Measurements from ENCODE around the gene PLEKHG4B.
"Not testable (repeated sequence)": the region's sequence is repeated elsewhere in the genome, so short reads cannot be mapped to it uniquely, and the experiment has no call there.

The PLEKHG4B gene

DNA sequence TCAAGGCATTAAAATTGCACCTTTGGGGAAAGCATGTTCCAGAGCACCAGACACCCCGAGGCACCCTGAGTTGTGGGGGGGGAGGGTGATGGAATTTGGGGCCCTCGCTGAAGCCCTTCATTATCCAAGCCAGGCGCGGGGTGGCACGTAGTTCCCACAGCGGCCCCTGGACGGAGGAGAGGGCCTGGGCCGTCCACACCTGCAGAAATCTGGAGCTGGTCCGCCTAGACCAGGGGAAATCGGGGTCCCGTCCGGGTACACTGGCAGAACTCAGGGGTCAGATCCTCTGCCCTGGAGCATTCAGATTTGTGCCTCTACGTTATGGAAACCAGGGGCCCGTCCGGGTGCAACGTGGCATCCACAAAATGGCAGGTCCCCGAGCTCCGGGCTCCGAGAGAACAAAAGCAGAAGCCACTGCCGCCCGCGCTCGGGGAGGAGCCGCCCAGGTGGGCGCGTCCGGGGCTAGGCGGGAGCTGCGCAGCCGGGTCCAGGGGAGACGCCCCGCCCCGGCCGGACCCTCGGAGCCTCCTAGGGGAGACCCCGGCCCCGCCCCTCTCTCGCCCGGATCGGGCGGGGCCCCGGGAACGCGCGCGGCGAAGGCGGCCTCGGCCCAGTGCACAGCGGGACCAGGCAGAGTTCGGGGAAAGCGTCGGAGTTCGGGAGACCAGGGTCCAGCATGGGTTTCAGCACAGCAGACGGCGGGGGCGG lies at the start of gene PLEKHG4B:
Gene PLEKHG4B (plus strand): TSS at position 613 of the 708 bp plus-strand sequence. CDS start 64 bp downstream, at position 677.
- no peak for FAIRE-seq

DNA sequence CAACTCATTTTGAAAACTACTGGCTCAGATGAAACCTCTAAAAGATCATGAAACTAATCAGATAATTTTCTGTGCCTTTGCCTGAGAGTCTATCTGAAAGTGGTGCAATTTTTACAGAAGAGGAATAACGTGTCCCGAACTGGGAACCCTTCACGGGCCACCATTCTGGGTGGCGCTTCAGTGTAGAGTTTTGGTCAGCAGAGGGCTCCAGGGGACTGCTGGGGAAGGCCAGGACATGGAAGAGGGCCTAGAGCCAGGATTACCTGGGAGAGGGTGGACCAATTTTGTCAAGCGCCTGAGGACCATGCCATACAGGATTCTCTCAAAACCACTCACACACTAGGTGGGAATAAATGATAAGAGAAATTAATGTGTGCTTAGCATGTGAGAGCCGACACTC lies 49.7 kb upstream of the PLEKHG4B start:
- no peak for FAIRE-seq

DNA sequence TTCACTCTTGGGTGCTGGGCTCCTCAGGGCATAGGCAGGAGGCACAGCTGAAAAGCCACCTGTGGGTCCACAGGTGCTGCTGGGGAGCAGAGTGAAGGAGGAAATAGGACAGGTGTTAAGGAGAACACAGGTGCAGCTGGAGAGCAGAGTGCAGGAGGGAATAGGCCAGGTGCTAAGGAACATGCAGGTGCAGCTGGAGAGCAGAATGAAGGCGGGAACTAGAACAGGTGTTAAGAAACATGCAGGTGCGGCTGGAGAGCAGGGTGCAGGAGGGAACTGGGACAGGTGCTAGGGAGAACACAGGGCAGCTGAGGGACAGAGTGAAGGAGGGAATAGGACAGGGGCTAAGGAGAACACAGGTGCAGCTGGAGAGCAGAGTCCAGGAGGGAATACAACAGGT lies 43.8 kb upstream of the PLEKHG4B start:
- FAIRE-seq, result no peak

- not testable (repeated sequence) for FAIRE-seq
These were observed 42.4 kb upstream of the PLEKHG4B start for GRCh38 chr5:49530-49929.

DNA sequence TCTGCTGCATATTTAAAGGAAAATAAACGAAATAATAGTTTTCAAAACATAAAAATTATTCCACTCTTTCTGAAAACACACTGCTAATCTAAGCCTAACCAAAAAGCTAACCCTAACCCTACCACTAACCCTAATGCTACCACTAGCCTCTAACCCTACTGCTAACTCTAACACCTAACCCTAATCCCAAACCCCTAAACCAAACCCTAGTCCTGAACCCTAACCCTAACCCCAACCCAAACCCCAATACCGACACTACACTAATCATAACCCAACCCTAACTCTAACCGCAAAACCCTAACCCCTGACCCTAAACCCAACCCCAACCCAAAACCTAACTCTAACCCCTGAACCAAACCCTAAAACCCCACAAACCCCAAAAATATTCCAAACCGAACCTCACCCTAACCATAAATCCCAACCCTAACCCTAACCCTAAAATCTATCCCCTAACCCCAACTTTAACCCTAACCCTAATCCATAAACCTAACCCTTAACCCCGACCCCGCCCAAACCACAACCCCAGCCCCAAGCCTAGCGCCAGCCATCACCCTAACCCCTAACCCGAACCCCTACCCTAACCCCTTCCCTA lies 41.9 kb upstream of the PLEKHG4B start:
- no peak for FAIRE-seq

GRCh38 chr5:50724-51499 lies 41.1 kb upstream of the PLEKHG4B start:
- no peak for FAIRE-seq

GRCh38 chr5:51500-51823 lies 40.5 kb upstream of the PLEKHG4B start:
- no peak for FAIRE-seq

GRCh38 chr5:53381-54174 lies 38.4 kb upstream of the PLEKHG4B start:
- no peak for FAIRE-seq

DNA sequence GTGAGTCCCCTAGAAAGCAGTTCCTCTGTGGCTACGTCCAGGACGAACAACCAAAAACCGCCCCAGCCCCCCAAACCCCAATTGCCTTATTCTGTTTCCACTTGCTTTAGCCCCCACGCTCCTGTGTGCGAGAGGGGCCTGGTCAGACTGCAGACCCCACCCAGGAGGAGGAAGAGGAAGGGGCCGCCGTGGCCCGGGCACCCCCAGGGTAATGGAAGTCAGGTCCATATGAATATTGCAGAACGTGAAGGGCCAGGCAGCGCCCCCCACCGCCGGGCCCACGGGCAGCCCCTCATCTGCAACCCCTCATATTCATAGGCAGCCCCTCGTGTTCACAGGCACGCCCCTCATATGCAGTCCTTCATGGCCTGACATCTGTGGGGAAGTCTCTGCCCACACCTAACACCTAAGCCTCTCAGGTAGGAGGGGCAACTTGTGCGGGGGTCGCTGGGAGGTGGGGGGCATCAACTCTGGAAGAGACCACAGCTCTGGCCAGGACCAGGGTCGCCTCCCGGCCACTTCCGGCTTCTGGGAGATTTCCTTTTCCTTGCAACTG lies 37.7 kb upstream of the PLEKHG4B start:
- no peak for FAIRE-seq

GRCh38 chr5:54876-55569 lies 36.9 kb upstream of the PLEKHG4B start:
- FAIRE-seq, result no peak

DNA sequence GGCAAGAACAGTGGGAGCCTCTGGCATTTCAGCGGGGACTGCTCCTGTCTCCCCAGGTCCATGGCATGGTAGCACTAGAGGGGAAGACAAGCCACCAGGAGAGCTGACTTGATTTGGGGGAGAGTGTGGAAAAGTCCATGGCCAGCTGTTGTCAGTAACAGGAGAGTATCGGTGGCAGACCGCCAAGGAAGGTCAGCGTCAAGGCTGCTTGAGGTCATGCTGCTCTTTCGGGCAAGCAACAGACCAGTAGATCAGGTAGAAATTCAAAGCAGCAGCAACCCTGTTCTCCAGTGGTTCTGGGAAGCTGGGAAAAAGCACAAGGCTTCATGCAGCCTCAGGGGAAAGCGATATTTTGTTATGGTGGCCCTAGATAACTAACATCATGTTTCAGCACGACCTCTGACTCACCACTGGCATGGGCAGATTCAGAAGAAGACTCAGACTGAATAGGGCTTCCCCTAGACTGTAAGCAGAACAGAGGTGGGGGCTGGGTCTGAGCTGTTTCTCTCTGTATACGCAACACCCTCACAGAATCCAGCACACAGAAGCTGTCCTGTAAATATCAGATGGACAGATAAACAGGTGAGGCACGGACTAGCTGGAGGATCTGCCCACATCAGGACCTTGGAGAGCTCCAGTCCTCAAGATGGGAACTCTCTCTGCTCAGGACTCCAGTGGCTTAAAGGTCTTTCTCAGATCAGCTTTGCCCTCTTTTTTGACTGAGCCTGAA lies 35.2 kb upstream of the PLEKHG4B start:
- FAIRE-seq, result no peak

DNA sequence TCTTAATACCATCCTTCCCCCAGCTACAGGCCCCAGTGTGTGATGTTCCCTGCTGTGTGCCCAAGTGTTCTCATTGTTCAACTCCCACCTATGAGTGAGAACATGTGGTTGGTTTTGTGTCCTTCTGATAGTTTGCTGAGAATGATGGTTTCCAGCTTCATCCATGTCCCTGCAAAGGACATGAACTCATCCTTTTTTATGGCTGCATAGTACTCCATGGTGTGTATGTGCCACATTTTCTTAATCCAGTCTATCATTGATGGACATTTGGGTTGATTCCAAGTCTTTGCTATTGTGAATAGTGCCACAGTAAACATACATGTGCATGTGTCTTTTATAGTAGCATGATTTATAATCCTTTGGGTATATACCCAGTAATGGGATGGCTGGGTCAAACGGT lies 31.7 kb upstream of the PLEKHG4B start:
- FAIRE-seq, result not testable (repeated sequence)

DNA sequence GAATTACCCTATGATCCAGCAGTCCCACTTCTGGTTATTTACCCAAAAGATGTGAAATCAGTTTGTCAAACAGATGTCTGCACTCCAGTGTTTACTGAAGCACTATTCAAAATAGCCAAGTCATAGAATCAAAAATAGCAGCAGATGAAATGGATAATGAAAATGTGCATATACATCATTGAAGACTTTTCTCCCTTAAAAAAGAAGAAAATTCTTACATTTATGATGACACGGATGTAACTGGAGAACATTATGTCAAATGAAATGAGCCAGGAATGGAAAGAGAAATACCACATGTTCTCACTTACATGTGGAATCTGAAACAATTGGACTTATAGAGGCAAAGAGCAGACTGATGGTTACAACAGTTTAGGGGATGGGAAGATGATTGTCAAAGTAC lies 21.5 kb upstream of the PLEKHG4B start:
- no peak for FAIRE-seq

DNA sequence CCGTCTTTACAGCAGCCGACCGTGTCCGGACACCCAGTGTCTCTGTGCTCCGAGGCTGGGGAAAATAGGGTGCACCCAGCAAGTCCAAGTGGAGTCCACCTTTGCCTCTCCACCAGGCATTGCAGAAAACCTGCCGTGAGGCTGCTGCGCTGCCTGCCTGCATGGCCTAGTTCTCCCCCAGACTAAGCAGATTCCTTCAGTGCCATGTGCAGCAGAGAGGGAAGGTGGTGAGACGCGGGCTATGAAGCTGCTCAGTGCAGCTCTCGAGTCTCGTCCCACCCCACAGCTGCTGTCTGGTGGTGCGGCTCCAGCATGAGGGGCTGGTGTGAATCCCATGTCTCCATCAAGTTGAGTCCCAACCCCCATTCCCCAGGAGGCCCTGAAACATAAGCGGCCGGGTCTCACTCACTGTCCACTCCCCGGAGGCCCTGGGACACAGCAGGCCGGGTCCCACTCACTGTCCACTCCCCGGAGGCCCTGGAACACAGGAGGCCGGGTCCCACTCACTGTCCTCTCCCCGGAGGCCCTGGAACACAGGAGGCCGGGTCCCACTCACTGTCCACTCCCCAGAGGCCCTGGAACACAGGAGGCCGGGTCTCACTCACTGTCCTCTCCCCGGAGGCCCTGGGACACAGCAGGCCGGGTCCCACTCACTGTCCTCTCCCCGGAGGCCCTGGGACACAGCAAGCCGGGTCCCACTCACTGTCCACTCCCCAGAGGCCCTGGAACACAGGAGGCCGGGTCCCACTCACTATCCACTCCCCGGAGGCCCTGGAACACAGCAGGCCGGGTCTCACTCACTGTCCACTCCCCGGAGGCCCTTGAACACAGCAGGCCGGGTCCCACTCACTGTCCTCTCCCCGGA lies 19.4 kb upstream of the PLEKHG4B start:
- FAIRE-seq, result not testable (repeated sequence)

DNA sequence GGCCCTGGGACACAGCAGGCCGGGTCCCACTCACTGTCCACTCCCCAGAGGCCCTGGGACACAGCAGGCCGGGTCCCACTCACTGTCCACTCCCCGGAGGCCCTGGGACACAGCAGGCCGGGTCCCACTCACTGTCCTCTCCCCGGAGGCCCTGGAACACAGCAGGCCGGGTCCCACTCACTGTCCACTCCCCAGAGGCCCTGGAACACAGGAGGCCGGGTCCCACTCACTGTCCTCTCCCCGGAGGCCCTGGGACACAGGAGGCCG lies 18.9 kb upstream of the PLEKHG4B start:
- not testable (repeated sequence) for FAIRE-seq

DNA sequence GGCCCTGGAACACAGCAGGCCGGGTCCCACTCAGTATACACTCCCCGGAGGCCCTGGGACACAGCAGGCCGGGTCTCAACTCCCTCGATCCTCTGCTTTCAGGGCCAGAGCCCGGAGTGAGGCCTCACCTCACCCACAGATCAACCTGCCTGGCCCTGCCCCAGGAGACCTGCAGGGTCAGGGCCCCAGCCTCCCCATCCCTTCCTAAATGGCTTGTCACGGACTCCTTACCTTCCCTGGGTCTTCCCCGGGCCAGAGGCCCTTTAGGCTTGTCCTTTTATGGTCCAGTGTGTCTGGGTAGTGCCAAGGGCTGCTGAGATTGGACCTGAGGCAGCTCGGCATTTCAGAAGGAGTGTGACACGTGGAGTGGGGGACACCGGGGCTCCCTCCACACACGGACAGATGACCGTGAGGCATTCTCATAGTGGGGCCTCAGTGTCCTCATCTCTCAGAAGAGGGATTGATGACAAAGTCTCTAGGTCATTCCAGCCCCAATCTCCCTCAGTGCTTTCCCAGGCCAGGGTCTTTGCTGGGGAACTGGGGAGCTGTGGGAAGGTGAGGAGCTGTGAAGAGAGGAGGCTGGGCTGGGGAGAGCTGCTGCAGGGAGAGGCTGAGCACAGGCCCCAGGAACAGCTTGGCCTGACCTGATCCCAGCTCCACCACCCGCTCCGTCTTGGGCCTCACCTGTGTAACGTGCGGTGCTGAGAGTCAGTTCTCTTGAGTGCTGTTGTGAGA lies 18.0 kb upstream of the PLEKHG4B start:
- FAIRE-seq, result no peak

DNA sequence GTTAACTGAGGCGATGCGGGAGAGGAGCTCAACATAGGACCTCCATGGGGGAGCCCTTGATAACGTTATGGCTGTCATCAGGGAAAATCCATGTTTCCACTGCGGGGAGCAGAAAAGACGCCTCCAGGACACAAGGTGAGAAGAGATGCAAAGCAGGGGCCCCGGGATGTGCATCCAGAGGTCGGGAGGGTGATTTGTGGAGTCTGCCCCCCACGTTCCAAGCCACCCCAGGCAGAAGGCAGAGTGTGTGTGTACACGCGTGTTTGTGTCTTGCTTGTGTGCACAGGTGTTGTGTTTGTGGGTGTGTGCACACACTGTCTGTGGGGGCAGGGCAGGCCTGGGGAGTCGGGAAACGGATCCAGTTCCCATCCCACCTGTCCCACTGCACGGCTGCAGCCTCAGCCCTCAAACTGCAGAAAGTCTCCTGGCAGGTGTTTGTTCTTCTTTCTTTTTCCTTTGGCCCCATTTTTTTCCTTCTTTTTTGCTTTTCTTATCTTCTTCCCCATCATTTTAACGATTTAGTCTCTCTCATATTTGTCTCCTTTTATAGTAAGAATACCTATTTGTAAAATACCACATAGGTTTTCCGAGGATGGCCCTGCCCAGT lies 17.4 kb upstream of the PLEKHG4B start:
- no peak for FAIRE-seq

DNA sequence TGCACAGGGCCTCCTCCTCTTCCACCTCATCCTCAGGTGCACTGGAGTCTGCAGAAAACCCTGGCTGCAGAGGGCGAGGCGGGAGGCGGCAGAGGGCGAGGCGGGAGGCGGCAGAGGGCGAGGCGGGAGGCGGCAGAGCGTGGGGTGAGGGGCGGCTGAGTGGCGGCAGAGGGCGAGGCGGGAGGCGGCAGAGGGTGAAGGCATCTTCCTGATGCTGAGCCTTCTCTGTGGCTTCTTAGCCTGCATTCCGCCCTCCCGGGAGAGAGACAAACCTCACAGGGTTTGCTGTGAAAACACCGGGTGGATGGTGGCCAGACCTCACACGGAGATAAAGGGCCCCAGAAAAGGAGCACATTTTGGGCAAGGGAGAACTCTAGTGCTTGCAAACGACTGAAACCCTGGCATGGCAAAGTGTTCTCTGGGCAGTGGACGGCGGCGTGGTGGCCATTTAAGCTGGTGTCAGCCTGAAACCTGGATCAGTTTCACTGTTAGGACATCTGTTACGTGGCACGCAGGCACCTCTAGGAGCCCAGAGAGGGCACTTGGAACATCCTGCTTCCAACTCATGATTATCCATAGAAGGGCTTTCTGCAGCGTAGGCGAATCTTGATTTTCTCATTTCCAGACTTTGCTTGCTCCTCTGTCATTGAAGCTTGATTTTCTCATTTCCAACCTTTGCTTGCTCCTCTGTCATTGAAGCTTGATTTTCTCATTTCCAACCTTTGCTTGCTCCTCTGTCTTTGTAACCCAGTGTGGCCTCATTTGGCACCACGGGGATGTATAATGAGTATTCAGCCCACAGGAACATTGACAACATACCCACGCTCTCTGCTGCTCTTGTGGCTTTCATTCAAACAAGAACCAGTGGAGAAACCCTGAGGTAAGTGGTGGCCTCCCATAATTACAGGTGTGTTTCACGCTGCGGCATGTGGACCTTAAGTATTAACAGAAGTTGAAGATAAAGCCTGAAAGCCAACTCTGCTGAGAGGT lies 16.3 kb upstream of the PLEKHG4B start:
- FAIRE-seq, result no peak

Data from A204.1 (cell line).